Erythroblast (primary cell): Measurements from ENCODE around the gene COL2A1.

Experiments
- GATA1 ChIP-seq: IDR thresholded peaks from 2 replicates; pipeline ENCODE4 v1.6.1; 2011; ENCODE audit warnings: low read depth, mild to moderate bottlenecking, control low read depth, low read length, moderate library complexity
- POLR2A ChIP-seq: IDR thresholded peaks from 2 replicates; pipeline ENCODE4 v1.6.1; 2011; ENCODE audit warnings: mild to moderate bottlenecking, low read length

GRCh38 chr12:48015954-48016353 is 11.7 kb upstream of the COL2A1 start:
- TF ChIP-seq POLR2A = no peak
- TF ChIP-seq GATA1 = no peak
